Astrocyte (in vitro differentiated cells and primary cell): ENCODE data around the gene KCNC1.

Source experiments
- CTCF ChIP-seq: IDR thresholded peaks from 2 replicates; pipeline ENCODE4 v1.5.1; 2011; ENCODE audit warnings: low read depth, mild to moderate bottlenecking, inconsistent platforms, low read length, moderate library complexity; ENCODE audit not compliant: insufficient read depth
- EZH2 ChIP-seq: IDR thresholded peaks from 2 replicates; pipeline ENCODE4 v1.6.1; 2012; ENCODE audit warnings: mild to moderate bottlenecking, low read length, inconsistent platforms; ENCODE audit not compliant: insufficient read depth

DNA sequence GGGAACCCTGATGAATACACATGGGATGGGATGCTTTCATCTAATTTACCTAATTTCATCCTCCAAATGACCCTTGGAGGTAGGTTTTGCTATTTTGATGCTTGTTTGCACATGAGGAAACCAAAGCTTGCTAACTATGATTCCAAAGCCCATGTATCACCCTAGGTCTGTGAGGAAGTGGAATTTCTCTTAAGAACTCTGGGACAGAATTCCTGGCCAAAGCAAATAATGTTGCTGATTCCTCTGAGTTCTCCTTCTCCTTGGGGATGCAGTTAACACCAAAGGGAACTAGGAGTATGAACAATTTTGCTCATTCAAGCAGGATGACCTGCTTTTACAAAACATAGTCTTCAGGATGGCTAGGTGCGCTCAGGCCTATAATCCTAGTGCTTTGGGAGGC is 80.0 kb downstream of the KCNC1 start:
- TF ChIP-seq CTCF (no peak), EZH2 (no peak)
